Forelimb muscle (tissue), 1 donor: ENCODE data around the gene CRHR2. TPM values are rescaled to one million over a fixed set of nuclear protein-coding genes. Genes with fewer than 3 reads are reported as not detected.

Source experiments
- DNase-seq: peaks from one replicate; pipeline ENCODE4 v3.0.0-alpha.2; 2013; ENCODE audit warnings: low read depth
- polyA plus RNA-seq: library from polyadenylated mRNA; unstranded; fragments of 120-200 nt; gene quantifications from one replicate; pipeline ENCODE4 v1.2.1, GENCODE V29; 2013; ENCODE audit not compliant: insufficient read length

Gene CRHR2
- polyA plus RNA-seq, 1 donor, result 3.4 TPM

DNA sequence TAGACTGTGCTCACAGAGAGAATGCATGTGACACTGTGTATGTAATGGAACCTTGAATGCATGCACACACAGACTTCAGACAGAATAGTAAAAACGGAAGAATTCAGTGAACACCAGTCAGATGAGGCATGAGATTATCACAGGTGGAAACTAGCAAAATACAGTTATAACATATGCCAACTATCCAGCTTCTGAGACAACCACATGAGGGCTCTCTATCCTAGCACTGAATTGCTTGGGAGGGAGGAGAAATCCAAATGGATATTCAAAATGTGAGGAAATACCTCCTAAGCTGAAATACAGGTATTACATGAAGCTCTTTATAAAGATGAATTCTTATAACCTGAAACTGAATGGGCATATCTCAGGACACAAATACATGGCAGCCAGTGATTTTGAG is 57.0 kb downstream of the CRHR2 start:
- DNase-seq, result no peak

DNA sequence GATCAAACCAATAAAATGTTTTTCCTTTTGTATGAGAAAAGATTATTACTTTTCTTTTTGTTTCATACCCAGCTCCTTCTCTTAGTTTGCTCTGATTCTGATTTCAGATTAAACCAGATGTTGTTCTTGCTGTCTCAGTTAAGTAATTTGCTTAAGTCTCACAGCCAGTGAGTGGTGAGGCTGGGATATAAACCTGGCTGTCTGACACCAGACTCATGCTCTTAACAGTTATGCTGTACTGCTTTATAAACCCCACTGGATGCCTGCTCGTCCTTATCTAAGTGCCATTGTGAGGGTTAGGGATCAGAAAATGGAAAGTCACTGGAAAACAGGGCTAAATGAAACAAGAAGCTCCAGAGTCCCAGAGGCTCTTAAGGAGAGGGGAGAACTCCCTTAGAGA is 63.3 kb downstream of the CRHR2 start:
- DNase-seq, result no peak

DNA sequence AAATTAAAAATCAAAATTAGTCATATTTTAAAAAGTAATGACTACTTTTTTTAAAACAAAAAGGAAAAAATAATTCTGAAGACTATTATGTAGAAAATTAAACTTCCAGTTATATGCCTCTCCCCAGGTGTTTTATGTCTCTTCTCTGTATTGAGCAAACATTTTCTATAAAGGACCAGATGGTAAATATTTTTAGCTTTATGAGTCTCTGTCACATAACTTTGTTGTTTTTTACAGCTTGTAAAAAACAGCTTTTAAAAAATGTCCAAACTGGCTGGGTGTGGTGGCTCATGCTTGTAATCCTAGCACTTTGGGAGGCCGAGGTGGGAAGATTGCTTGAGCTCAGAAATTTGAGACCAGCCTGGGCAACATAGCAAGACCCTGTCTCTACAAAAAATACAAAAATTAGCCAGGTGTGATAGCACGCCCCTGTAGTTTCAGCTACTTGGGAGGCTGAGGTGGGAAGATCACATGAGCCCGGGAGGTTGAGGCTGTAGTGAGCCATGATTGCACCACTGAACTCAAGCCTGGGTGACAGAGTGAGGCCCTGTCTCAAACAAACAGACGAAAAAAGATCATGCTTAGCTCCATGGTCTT is 64.1 kb downstream of the CRHR2 start:
- no peak for DNase-seq

DNA sequence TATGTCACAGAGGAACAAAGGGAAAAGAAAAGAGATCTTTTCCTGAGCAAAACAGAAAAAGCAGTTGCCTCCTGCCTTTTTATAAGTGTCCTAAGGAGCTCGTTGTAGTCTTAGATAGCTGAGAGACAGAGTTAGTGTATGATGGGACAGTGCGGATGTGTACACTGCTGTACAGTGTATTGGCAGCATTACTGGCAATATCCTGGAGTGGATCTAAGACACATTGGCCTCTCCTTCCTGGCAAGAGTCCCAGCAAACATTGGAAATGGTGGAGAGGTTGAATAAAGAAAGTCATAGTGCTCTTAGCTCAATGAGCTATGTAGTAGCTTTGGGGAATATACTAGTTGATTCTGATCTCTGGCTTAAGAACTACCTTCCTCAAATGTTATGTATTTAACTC is 64.9 kb downstream of the CRHR2 start:
- no peak for DNase-seq

DNA sequence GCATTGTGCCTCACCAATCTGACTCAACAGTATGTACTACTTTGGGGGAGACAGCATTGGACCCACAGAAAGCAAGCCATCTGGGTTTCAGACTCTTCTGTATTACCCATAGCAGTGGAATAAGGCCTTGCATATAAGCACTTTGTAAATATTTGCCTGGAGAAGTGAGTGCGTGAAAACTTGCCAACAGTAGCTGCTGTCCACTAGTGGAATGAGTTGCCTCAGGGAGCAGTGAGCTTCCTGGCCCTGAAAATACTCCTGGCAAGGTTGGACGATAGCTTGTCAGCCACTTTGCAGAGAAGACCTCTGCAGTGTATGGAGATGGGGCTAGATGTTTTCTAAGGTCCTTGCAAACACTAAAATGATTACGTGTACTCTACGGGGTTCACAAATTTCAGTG is 65.9 kb downstream of the CRHR2 start:
- no peak for DNase-seq

DNA sequence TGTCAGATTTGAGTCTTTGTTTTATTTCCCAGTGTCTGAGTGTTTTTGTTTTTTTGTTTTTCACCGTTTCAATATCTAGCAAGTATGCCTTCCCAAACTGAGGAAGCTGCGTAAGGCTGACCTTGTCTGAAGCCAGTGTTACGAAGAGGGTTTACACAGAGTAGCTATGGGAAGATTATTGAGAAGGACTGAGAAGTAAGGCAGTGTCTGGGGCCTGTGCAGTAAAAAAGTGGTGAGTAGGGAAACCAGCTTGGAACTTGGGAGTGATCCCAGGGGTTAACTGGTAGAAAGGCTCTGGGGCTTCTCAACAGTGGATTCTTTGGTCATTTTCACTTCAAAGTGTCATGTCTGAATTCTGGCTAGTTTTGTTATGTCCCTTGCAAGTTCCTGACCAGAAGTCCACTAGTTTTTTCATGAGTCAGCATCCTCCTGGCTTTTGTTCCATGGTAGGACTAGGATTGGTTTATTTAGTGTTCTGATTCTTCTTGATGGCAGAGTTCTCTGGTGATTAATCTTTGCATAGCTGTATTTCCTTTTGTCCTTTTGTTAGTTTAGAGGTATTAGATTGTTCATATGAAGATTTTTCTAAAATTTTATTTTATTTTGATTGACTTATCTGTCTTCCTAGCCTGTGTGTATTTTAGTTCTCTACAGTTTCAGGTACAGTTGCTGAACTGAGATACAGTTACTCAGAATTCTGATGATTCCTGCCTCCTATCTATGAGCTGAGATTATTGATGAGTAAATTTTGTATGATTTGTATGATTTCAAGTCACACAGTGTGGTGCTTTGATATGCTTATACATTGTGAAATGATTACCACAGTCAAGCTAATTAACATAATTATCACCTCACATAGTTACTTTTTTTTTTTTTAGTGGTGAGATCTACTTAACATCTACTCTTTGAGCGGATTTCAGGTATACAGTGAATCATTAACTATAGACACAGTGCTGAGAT is 68.6 kb downstream of the CRHR2 start:
- no peak for DNase-seq

DNA sequence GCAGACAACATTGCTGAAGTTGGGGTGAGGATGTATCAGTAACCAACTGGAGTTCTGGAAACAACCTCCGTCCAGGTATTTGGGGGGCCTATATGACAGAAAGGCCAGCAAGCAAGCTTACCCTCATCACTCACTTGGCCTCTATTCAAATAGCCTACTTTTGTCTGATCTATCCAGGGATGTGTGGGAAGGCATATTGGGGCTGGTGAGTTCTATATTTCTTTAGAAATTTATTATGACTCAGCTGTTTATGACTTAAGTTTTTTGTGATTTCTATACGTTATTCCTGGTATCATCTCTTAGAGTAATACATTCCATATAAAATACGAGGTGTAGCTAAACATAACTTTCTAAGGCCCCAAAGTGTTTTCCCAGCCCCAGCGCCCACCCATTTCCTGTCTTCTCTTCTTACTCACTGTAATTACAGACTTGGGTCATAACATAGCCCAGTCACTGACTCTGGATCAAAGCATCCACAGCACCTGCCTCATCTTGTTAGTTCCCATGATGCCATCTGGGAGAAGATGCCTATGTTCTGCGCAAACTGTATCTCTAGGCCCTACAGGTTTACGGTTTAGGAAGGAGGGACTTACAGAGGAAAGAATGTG is 69.5 kb downstream of the CRHR2 start:
- DNase-seq, result no peak

DNA sequence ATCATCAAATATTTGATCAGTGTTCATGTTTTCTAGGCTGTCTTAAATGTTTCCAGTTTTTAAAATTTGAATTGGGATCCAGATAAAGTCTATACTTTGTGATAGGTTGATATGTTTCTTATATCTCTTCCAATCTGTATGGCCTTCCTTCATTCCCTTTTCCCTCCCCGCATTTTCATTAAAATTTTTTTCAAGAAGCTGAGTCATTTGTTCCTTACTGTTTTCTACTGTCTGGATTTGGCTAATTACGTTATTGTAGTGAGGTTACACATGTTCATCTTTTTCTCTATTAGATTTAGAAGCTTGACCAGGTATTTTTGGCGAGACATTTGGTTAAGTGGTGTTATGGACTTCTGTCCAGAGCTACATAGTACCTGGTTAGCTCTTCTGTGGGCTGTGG is 76.4 kb downstream of the CRHR2 start:
- DNase-seq, result no peak

DNA sequence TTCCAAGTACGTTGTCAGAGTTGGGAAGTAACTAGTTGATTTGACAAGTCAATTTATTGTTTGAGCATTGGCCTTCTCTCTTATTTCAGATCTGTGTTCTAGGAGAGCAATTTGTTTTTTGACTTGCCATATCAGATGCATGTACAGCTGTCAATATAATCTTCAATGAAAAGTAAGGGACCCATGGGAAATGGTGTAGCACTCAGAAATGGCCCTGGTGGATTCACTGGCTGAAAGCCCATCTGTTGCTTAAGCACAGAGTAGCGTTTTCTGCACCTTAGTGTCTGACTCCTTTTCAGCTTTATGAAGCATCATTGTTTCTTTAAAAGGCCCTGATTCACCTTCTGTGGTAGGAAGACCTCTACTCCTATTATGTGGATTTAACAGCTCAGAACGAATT is 77.4 kb downstream of the CRHR2 start:
- no peak for DNase-seq

Other genes starting within 250 kb of the CRHR2 start
- gene NOD1, start 203.7 kb downstream of the CRHR2 start, polyA plus RNA-seq, result 16.1 TPM
- gene GGCT, start 177.6 kb downstream of the CRHR2 start, polyA plus RNA-seq, result 36.0 TPM
- gene GARS1, start 87.6 kb downstream of the CRHR2 start, polyA plus RNA-seq, result 62.8 TPM
- gene INMT, start 69.7 kb upstream of the CRHR2 start, polyA plus RNA-seq, result 8.3 TPM
- 5.2 TPM for gene MINDY4, start 89.0 kb upstream of the CRHR2 start, polyA plus RNA-seq
- 91.6 TPM for gene AQP1, start 229.4 kb upstream of the CRHR2 start, polyA plus RNA-seq